H1 (cell line): ENCODE data around the gene TTC24. TPM values are rescaled to one million over a fixed set of nuclear protein-coding genes. Genes with fewer than 3 reads are reported as not detected.

ENCODE experiments used
- CTCF ChIA-PET: fragments of 300-600 bp; sonication (Branson Sonifier 250); formaldehyde crosslinking; loops from one replicate; lab custom pipeline; 2021; ENCODE audit not compliant: partially characterized antibody; lab: Charles Lee
- POLR2A ChIA-PET: fragments of 300-600 bp; sonication (Branson Sonifier 250); formaldehyde crosslinking; loops from one replicate; lab custom pipeline; 2021; ENCODE audit warnings: inconsistent platforms; ENCODE audit not compliant: partially characterized antibody; lab: Charles Lee
- DNase-seq, 2 experiments: peaks; one replicate each; pipeline versions ENCODE4 v3.0.0 to v3.0.0-alpha.2; 2010 to 2022; ENCODE audit warnings: low spot score in 2 of 2, low read depth in 1 of 2, mixed read lengths in 1 of 2
- FAIRE-seq: peaks from 2 replicates; lab custom pipeline; 2011; peaks lifted over from hg19 to GRCh38; lab: Jason Lieb, UNC
- H2AFZ ChIP-seq: 2 replicates; pipeline ENCODE4 v1.8.1; 2012; ENCODE audit warnings: low read length, inconsistent platforms
- H2AK5ac ChIP-seq: 2 replicates; pipeline ENCODE4 v1.6.1; 2013; ENCODE audit warnings: low read depth, low read length
- H2BK120ac ChIP-seq: replicated peaks from 2 replicates; pipeline ENCODE3; 2013; ENCODE audit warnings: low read depth, low read length, inconsistent platforms
- H2BK12ac ChIP-seq: 2 replicates; pipeline ENCODE4 v1.6.1; 2013; ENCODE audit warnings: low read depth, low read length
- H2BK15ac ChIP-seq: 2 replicates; pipeline ENCODE4 v1.6.1; 2013; ENCODE audit warnings: low read length
- H2BK20ac ChIP-seq: 2 replicates; pipeline ENCODE4 v1.6.1; 2013; ENCODE audit warnings: low read length
- H2BK5ac ChIP-seq: 2 replicates; pipeline ENCODE4 v1.6.1; 2013; ENCODE audit warnings: low read depth, low read length
- H3K14ac ChIP-seq: 2 replicates; pipeline ENCODE4 v1.6.1; 2013; ENCODE audit warnings: inconsistent platforms; ENCODE audit not compliant: insufficient read length
- H3K18ac ChIP-seq: 2 replicates; pipeline ENCODE4 v1.6.1; 2013; ENCODE audit warnings: low read length; ENCODE audit errors: extremely low read depth
- H3K23ac ChIP-seq: 2 replicates; pipeline ENCODE4 v1.6.1; 2013; ENCODE audit warnings: inconsistent platforms; ENCODE audit not compliant: insufficient read length
- H3K23me2 ChIP-seq: 2 replicates; pipeline ENCODE4 v1.6.1; 2013; ENCODE audit warnings: low read depth, low read length
- H3K27ac ChIP-seq: 2 replicates; pipeline ENCODE4 v1.6.1; 2011; ENCODE audit warnings: low read depth, low read length, inconsistent platforms
- H3K27me3 ChIP-seq, 4 experiments: replicated peaks in 1 of 4; 1 replicate in 1 of 4; 2 replicates in 3 of 4; pipeline versions ENCODE4 v1.6.1 to v1.8.1; 2011 to 2013; ENCODE audit warnings: low read length in 3 of 4, mild to moderate bottlenecking in 3 of 4, inconsistent platforms in 2 of 4, mixed read lengths in 2 of 4, moderate library complexity in 1 of 4; ENCODE audit not compliant: control insufficient read depth in 3 of 4, insufficient read depth in 3 of 4; ENCODE audit errors: extremely low read depth in 1 of 4
- H3K36me3 ChIP-seq, 4 experiments: 2 replicates each; pipeline versions ENCODE4 v1.6.1 to v1.8.1; 2011 to 2013; ENCODE audit warnings: mild to moderate bottlenecking in 4 of 4, low read length in 3 of 4, moderate library complexity in 2 of 4, control low read depth in 1 of 4, inconsistent platforms in 1 of 4; ENCODE audit not compliant: insufficient read depth in 4 of 4, control insufficient read depth in 2 of 4
- H3K4ac ChIP-seq: replicated peaks from 2 replicates; pipeline ENCODE3; 2013; ENCODE audit warnings: low read length, low read depth, mixed read lengths, inconsistent platforms; ENCODE audit not compliant: insufficient read length
- H3K4me1 ChIP-seq, 4 experiments: replicated peaks in 1 of 4; 1 replicate in 1 of 4; 2 replicates in 3 of 4; pipeline versions ENCODE4 v1.6.1 to v1.8.1; 2011 to 2013; ENCODE audit warnings: low read length in 3 of 4, inconsistent platforms in 2 of 4, mixed read lengths in 1 of 4; ENCODE audit not compliant: insufficient read depth in 4 of 4, control insufficient read depth in 3 of 4
- H3K4me2 ChIP-seq, 2 experiments: 2 replicates each; pipeline versions ENCODE4 v1.6.1 to v1.8.1; 2011 to 2013; ENCODE audit warnings: low read depth in 2 of 2, low read length in 2 of 2, control low read depth in 1 of 2, inconsistent platforms in 1 of 2, mild to moderate bottlenecking in 1 of 2; ENCODE audit not compliant: insufficient read depth in 1 of 2
- H3K4me3 ChIP-seq, 4 experiments: fragments of 200-600, 300-600 bp in 1 of 4; sonication (generic), shearing (Covaris generic), sonication (Bioruptor Twin) in 1 of 4; 2 replicates each; pipeline versions ENCODE4 v1.5.1 to v1.8.1; 2011 to 2016; ENCODE audit warnings: low read length in 4 of 4, low read depth in 3 of 4, control low read depth in 2 of 4, inconsistent platforms in 2 of 4, mild to moderate bottlenecking in 2 of 4, mixed read lengths in 1 of 4, moderate library complexity in 1 of 4; ENCODE audit not compliant: insufficient read depth in 2 of 4; ENCODE audit errors: extremely low read depth in 1 of 4
- H3K56ac ChIP-seq: replicated peaks from 2 replicates; pipeline ENCODE3; 2013; ENCODE audit warnings: low read depth, mild to moderate bottlenecking, mixed read lengths, low read length, inconsistent platforms; ENCODE audit not compliant: insufficient read length
- H3K79me1 ChIP-seq: 2 replicates; pipeline ENCODE4 v1.6.1; 2013; ENCODE audit warnings: low read depth, low read length, control low read depth
- H3K79me2 ChIP-seq, 2 experiments: 2 replicates each; pipeline versions ENCODE4 v1.6.1 to v1.8.1; 2012 to 2013; ENCODE audit warnings: low read length in 2 of 2, mild to moderate bottlenecking in 2 of 2, inconsistent platforms in 1 of 2; ENCODE audit not compliant: insufficient read depth in 2 of 2, control insufficient read depth in 1 of 2
- H3K9ac ChIP-seq, 4 experiments: replicated peaks in 1 of 4; 1 replicate in 1 of 4; 2 replicates in 3 of 4; pipeline versions ENCODE4 v1.6.1 to v1.8.1; 2011 to 2013; ENCODE audit warnings: low read depth in 3 of 4, low read length in 3 of 4, control low read depth in 2 of 4, mild to moderate bottlenecking in 2 of 4, moderate library complexity in 2 of 4, inconsistent platforms in 1 of 4; ENCODE audit errors: extremely low read depth in 1 of 4
- H3K9me3 ChIP-seq, 2 experiments: 2 replicates each; pipeline versions ENCODE4 v1.6.1 to v1.8.1; 2012 to 2013; ENCODE audit warnings: mild to moderate bottlenecking in 2 of 2, moderate library complexity in 2 of 2, control low read depth in 1 of 2, inconsistent platforms in 1 of 2, low read depth in 1 of 2, low read length in 1 of 2, mixed read lengths in 1 of 2; ENCODE audit not compliant: insufficient read depth in 2 of 2
- H4K20me1 ChIP-seq, 2 experiments: replicated peaks in 1 of 2; 2 replicates each; pipeline versions ENCODE3 to v1.8.1; 2011 to 2013; ENCODE audit warnings: inconsistent platforms in 2 of 2, low read length in 2 of 2, mild to moderate bottlenecking in 1 of 2; ENCODE audit not compliant: insufficient read depth in 2 of 2, control insufficient read depth in 1 of 2
- H4K5ac ChIP-seq: 2 replicates; pipeline ENCODE4 v1.6.1; 2013; ENCODE audit warnings: low read length, low read depth, mixed read lengths, inconsistent platforms; ENCODE audit not compliant: insufficient read length
- H4K8ac ChIP-seq: 2 replicates; pipeline ENCODE4 v1.8.0; 2013; ENCODE audit warnings: mild to moderate bottlenecking, moderate library complexity, low read length, inconsistent platforms; ENCODE audit not compliant: insufficient read depth; ENCODE audit errors: extremely low read depth
- H4K91ac ChIP-seq: replicated peaks from 2 replicates; pipeline ENCODE3; 2013; ENCODE audit warnings: low read length, mixed read lengths, inconsistent platforms; ENCODE audit not compliant: insufficient read length
- ATF2 ChIP-seq: IDR thresholded peaks from 2 replicates; pipeline ENCODE4 v1.6.1; 2012; ENCODE audit warnings: low read length, inconsistent platforms
- CEBPB ChIP-seq: IDR thresholded peaks from 2 replicates; pipeline ENCODE4 v1.6.1; 2012; ENCODE audit warnings: low read depth, low read length
- CHD2 ChIP-seq: IDR thresholded peaks from 2 replicates; pipeline ENCODE4 v1.6.1; 2012; ENCODE audit warnings: low read length, improper control_type of control experiment
- EGR1 ChIP-seq: IDR thresholded peaks from 2 replicates; pipeline ENCODE4 v1.6.1; 2011; ENCODE audit warnings: low read depth, low read length, borderline replicate concordance
- EP300 ChIP-seq, 2 experiments: IDR thresholded peaks; 1 replicate in 1 of 2; 2 replicates in 1 of 2; pipeline ENCODE4 v1.6.1; 2011 to 2012; ENCODE audit warnings: low read depth in 2 of 2, low read length in 2 of 2, mild to moderate bottlenecking in 2 of 2, borderline replicate concordance in 1 of 2, inconsistent platforms in 1 of 2, moderate library complexity in 1 of 2
- FOSL1 ChIP-seq: IDR thresholded peaks from 2 replicates; pipeline ENCODE4 v1.6.1; 2011; ENCODE audit warnings: mild to moderate bottlenecking, low read depth, low read length, moderate library complexity; ENCODE audit not compliant: insufficient read depth
- PHF8 ChIP-seq: fragments of 200-600 bp; sonication (generic); conservative IDR thresholded peaks from 2 replicates; pipeline ENCODE4 v1.7.1; 2012; ENCODE audit warnings: low read depth, mild to moderate bottlenecking, inconsistent platforms, low read length, moderate library complexity
- POLR2A ChIP-seq, 2 experiments: IDR thresholded peaks; 1 replicate in 1 of 2; 2 replicates in 1 of 2; pipeline ENCODE4 v1.6.1; 2011; ENCODE audit warnings: low read depth in 2 of 2, low read length in 2 of 2, mild to moderate bottlenecking in 2 of 2; ENCODE audit errors: control extremely low read depth in 1 of 2
- RXRA ChIP-seq: IDR thresholded peaks from 2 replicates; pipeline ENCODE4 v1.6.1; 2011; ENCODE audit warnings: low read depth, mild to moderate bottlenecking, low read length, moderate library complexity; ENCODE audit not compliant: insufficient read depth
- SIRT6 ChIP-seq: IDR thresholded peaks from one replicate; pipeline ENCODE4 v1.7.1; 2012; ENCODE audit warnings: low read length, inconsistent platforms
- TAF1 ChIP-seq: IDR thresholded peaks from 2 replicates; pipeline ENCODE4 v1.6.1; 2011; ENCODE audit warnings: mild to moderate bottlenecking, low read depth, low read length
- TEAD4 ChIP-seq: IDR thresholded peaks from 2 replicates; pipeline ENCODE4 v1.6.1; 2012; ENCODE audit warnings: low read depth, low read length, inconsistent platforms, mixed read lengths
- WGBS, 2 experiments: shearing (Covaris generic) in 1 of 2; methylation state at CpG; one replicate each; pipeline versions ENCODE4 v1.1.6 to v1.1.7; 2013 to 2015; ENCODE audit warnings: low lambda C conversion rate in 2 of 2, mixed read lengths in 2 of 2, inconsistent platforms in 1 of 2, low coverage in 1 of 2, missing lambda C conversion rate in 1 of 2; ENCODE audit not compliant: insufficient replicate concordance in 2 of 2, insufficient coverage in 1 of 2, insufficient read length in 1 of 2; ENCODE audit errors: extremely low coverage in 1 of 2, missing lambda C conversion rate in 1 of 2; 5-methylcytosine and 5-hydroxymethylcytosine counted together
- polyA plus RNA-seq, 7 experiments: library from polyadenylated mRNA; depleted of rRNA in 3 of 7; stranded (reverse) in 5 of 7; unstranded in 2 of 7; fragments of >200 nt in 5 of 7; fragments of 200-250 nt in 2 of 7; gene quantifications; 1 replicate in 5 of 7; 2 replicates in 1 of 7; 4 replicates in 1 of 7; pipeline versions ENCODE4 v1.2.1 to v1.2.3, GENCODE V29; 2011 to 2013; ENCODE audit warnings: missing spikeins in 2 of 7, mixed read lengths in 2 of 7
- total RNA-seq: library from RNA; stranded (reverse); fragmentation: NEBNext Ultra II Directional; extraction: Animal tissue kit (Norgen Biotek cat#: 25700); gene quantifications from 2 replicates; pipeline ENCODE4 v1.2.1, GENCODE V29; 2021

TTC24 gene
- total and polyA plus RNA-seq, 2 of the 8 experiments (the other 6 are each of a cell fraction or from before 2014, with no cell fraction given): 0.08 TPM; not detected in 1

DNA sequence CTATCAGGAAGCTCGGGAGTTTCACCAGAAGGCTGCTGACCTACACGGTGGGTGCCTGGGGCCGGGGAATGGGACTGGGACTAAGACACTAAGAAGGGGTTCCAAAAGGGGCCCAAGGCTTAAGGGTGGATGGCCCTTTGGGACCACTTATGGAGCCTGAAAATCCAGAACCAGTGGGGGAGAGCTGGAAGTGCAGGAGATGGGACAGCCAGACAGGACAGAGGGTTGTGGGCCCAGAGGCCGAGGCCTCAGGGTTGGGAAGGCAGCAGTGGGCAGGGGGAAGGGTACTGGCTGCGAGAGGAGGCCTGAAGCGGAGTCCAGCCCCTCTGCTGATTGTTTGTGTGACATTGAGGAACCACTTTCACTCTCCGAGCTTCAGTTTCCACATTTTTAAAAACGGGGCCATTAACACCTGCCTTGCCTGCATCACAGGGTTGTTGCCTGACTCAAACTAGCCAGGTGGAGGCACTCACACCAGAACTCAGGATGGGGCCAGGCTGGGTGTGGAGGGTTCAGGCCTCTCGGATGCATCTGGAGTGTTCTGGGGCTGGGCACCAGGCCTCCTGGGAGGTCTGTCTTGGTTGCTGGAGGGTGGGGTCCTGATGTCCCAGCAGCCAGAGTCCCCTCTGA, 3.0 kb downstream of the TTC24 start:
- no peak overlapping the region for H3K4me2 ChIP-seq
- no peak overlapping the region for H3K4me3 ChIP-seq
- H3K4ac ChIP-seq: no peak overlapping the region
- no peak overlapping the region for H2AFZ ChIP-seq
- no peaks in the 10 kb centered on the region for H3K9me3 ChIP-seq
- H3K4me1 ChIP-seq: peaks cover 0 to 10% (median 3%) of the 10 kb centered on the region in 4 experiments; a peak in 5 of 7 replicates
- no peaks in the 10 kb centered on the region for H4K20me1 ChIP-seq
- ChIA-PET POLR2A (interaction anchor here (0.9 to 3.6 kb wide), 6 partner anchors 10 to 19 kb away, joined by 3 to 27 read pairs (median 5); partner anchors contain the start of genes GPATCH4, IQGAP3 and NAXE), CTCF (interaction anchor here (0.6 to 5.1 kb wide), 21 partner anchors 9 to 196 kb away, joined by 3 to 55 read pairs (median 4); partner anchors contain the start of genes GPATCH4, HAPLN2 and IQGAP3)
- no peak overlapping the region for H3K14ac ChIP-seq
- no peak overlapping the region for H3K23ac ChIP-seq
- no peak overlapping the region for H2BK5ac ChIP-seq
- H2BK15ac ChIP-seq: no peak overlapping the region; the same call in 1 of the 2 replicates
- no peaks in the 10 kb centered on the region for H3K79me1 ChIP-seq
- peak overlapping the region; percentile 57; the same call in 1 of the 2 replicates for H4K8ac ChIP-seq
- FAIRE-seq (no peak), DNase-seq (no peak)
- H2BK12ac ChIP-seq: no peak overlapping the region; the same call in 1 of the 2 replicates
- no peak overlapping the region for H3K9ac ChIP-seq
- no peak overlapping the region for H4K91ac ChIP-seq
- no peaks in the 10 kb centered on the region for H3K79me2 ChIP-seq
- WGBS, 2 experiments: 84% methylated on average over 9 of the region's 9 CpGs; no CpG with 5 or more reads in 1 of the 2 experiments
- no peak overlapping the region for H3K56ac ChIP-seq
- H3K27ac ChIP-seq: no peak overlapping the region
- no peak overlapping the region for H2AK5ac ChIP-seq
- H3K36me3 ChIP-seq: no peaks in the 10 kb centered on the region
- no peak overlapping the region for H2BK20ac ChIP-seq
- H4K5ac ChIP-seq: no peak overlapping the region
- H3K18ac ChIP-seq: no peak overlapping the region
- H3K23me2 ChIP-seq: no peaks in the 10 kb centered on the region; the same call in 1 of the 2 replicates
- no peak overlapping the region for H2BK120ac ChIP-seq
- no peaks in the 10 kb centered on the region for H3K27me3 ChIP-seq
- no peak for TF ChIP-seq SIRT6
- TF ChIP-seq CHD2: no peak
- no peak for TF ChIP-seq TAF1
- no peak for TF ChIP-seq POLR2A (IDR thresholded peaks at IDR 0.05; ENCODE audit: control extremely low read depth in 1 of 2, low read depth in 2 of 2, low read length in 2 of 2)
- TF ChIP-seq FOSL1: no peak
- TF ChIP-seq ATF2: no peak
- no peak for TF ChIP-seq EGR1
- TF ChIP-seq RXRA: no peak
- no peak for TF ChIP-seq CEBPB
- no peak for TF ChIP-seq EP300 (IDR thresholded peaks at IDR 0.05; ENCODE audit: borderline replicate concordance in 1 of 2, low read depth in 2 of 2, low read length in 2 of 2)
- no peak for TF ChIP-seq PHF8
- no peak for TF ChIP-seq TEAD4
